ENCODE measurements around the gene BCL10. TPM values are rescaled to one million over a fixed set of nuclear protein-coding genes. Genes with fewer than 3 reads are reported as not detected.

BCL10 gene
- total and polyA plus RNA-seq, 5 experiments from 2014 or later: 11.6 to 36.2 (median 18.7) TPM

DNA sequence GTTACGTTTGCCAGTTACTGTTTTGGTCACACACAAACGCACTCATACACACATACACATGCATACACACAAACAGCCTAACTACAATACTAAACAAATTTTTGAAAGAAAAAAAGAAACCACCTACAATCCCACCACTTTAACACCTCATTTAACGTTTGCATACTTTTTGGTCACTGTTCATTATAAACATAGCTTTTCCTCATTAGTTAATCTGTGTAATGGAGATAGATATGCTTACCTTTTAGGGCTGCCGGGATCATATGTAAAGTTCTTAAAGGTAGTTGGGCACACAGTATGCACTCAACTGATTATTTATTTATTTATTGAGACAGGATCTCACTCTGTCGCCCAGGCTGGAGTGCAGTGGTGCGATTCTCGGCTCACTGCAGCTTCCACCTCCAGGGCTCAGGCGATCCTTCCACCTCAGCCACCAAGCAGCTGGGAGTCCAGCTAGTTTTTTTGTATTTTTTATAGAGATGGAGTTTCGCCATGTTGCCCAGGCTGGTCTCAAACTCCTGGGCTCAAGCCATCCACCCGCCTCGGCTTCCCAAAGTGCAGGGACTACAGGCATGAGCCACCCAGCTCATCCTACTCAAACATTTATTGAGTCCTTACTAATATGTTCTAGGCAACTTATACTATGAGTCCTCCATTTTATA lies 677 bp upstream of the BCL10 start:
- ATAC-seq (no peak), DNase-seq (no peak)
- no peaks in the 10 kb centered on the region for H3K27me3 Mint-ChIP-seq
- POLR2A ChIA-PET: interaction anchor here (0.8 to 3.7 kb wide), 12 partner anchors 13 to 1638 kb away, joined by 3 to 48 read pairs (median 5); partner anchors contain the start of genes C1orf52, GNG5, HS2ST1 and SAMD13
- peaks cover 34 to 58% (median 39%) of the 10 kb centered on the region in 4 donors for H3K4me1 Mint-ChIP-seq
- H3K36me3 Mint-ChIP-seq: peaks cover 0 to 13% (median 0%) of the 10 kb centered on the region in 3 donors
- H3K4me3 Mint-ChIP-seq: peak overlapping the region; percentile 81 to 95 (median 90)
- H3K27ac Mint-ChIP-seq: peak overlapping the region; percentile 77 to 97 (median 96)
- H3K9me3 Mint-ChIP-seq: no peaks in the 10 kb centered on the region

DNA sequence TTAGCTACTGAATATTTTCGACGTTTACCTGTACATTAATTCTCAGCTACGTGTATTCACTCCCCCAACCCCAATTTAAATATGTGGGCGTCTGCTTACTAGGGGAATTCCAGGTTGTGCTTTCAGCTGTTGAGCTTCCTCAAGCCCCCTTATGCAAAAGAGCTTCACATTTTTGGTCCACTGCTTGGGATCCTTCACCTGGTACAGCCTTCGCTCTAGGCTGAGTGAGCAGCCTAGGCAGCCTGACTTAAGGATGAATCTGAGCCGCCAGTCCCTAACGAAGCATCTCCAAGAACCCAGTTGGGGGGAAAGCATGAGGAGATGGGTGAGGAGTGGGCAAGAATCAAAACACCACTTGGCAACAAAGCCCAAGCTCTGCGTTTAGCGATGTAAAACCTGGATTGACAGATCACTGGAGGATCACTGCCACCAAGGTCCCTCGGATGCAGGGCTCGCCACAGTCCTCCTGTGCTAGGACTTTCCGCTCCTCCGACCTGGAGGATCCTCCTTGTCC lies 674 bp downstream of the BCL10 start:
- DNase-seq: peak in 8 of 10 donors; percentile 7 to 45 (median 36)

DNA sequence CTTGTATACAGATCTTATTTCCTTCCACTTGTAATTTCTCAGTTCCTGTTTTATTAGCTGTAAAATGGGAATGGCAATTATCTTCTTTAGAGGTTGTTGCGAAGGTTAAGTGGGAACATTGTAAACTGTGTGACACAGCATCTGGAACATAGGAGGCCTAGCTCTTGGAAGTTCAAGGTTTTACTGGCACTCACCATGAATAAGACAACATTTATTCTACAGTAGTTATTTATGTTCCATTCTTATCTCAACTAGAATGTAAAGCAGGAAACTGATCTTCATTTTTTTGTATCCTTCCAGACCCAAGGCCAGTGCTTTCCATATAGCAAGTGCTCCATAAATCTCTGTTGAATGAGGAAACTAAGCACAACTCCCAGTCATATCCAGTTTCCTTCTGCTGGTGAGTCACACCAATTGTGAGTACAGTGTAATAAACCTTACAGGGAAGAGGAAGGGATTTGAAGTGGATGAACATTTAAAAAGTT lies 1.4 kb downstream of the BCL10 start:
- no peak for ATAC-seq
- Mint-ChIP-seq H3K9me3 (no peaks in the 10 kb centered on the region), H3K27ac (peak overlapping the region; percentile 77 to 97 (median 96)), H3K27me3 (no peaks in the 10 kb centered on the region), H3K4me3 (peak overlapping the region; percentile 81 to 95 (median 90)), H3K4me1 (peaks cover 39 to 75% (median 51%) of the 10 kb centered on the region in 4 donors), H3K36me3 (peaks cover 0 to 31% (median 6%) of the 10 kb centered on the region in 3 donors)
- no peak for DNase-seq
- POLR2A ChIA-PET: interaction anchor here (1.4 to 3.7 kb wide), 6 partner anchors 12 to 433 kb away, joined by 4 to 48 read pairs (median 10); partner anchors contain the start of genes C1orf52, SYDE2 and ZNHIT6

More for the DNA sequence above, 674 bp downstream of the BCL10 start:
- Mint-ChIP-seq H3K27ac (peak overlapping the region; percentile 77 to 97 (median 96)), H3K9me3 (no peaks in the 10 kb centered on the region), H3K27me3 (no peaks in the 10 kb centered on the region), H3K4me1 (peaks cover 39 to 71% (median 49%) of the 10 kb centered on the region in 4 donors), H3K4me3 (peak overlapping the region; percentile 81 to 95 (median 90)), H3K36me3 (peaks cover 0 to 24% (median 2%) of the 10 kb centered on the region in 3 donors)
- POLR2A ChIA-PET: interaction anchor here (0.6 to 3.7 kb wide), 13 partner anchors 12 to 790 kb away, joined by 3 to 48 read pairs (median 5); partner anchors contain the start of genes C1orf52, GNG5, SPATA1 and SYDE2
- peak in 1 of 2 donors; percentile 2 for ATAC-seq

DNA sequence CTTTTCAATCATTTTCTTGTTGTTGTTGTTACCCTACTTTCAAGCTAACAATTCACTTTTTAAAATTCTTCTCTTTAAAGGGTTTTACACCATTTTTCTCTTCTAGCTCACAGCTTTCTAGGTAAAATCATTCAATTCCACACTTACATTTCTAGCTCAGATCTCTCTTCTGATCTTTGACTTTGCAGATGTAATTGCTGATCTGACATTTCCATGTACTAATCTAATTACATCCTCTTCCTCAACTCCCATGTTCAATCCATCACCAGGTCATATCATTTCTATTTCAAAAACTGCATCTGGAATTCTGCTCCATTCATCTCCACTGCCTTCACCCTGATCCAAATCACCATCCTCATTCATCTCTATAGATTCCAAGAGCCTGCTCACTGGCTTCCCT lies 3.0 kb downstream of the BCL10 start:
- no peaks in the 10 kb centered on the region for H3K27me3 Mint-ChIP-seq
- H3K4me1 Mint-ChIP-seq: peaks cover 41 to 72% (median 57%) of the 10 kb centered on the region in 4 donors
- peak overlapping the region in 8 of 10 donors; percentile 18 to 97 (median 68) for H3K27ac Mint-ChIP-seq
- H3K4me3 Mint-ChIP-seq: peak overlapping the region in 6 of 10 donors; percentile 5 to 81 (median 18)
- H3K9me3 Mint-ChIP-seq: no peaks in the 10 kb centered on the region
- ATAC-seq (no peak), DNase-seq (no peak)
- peaks cover 0 to 47% (median 9%) of the 10 kb centered on the region in 3 donors for H3K36me3 Mint-ChIP-seq
- POLR2A ChIA-PET: no interaction called here

DNA sequence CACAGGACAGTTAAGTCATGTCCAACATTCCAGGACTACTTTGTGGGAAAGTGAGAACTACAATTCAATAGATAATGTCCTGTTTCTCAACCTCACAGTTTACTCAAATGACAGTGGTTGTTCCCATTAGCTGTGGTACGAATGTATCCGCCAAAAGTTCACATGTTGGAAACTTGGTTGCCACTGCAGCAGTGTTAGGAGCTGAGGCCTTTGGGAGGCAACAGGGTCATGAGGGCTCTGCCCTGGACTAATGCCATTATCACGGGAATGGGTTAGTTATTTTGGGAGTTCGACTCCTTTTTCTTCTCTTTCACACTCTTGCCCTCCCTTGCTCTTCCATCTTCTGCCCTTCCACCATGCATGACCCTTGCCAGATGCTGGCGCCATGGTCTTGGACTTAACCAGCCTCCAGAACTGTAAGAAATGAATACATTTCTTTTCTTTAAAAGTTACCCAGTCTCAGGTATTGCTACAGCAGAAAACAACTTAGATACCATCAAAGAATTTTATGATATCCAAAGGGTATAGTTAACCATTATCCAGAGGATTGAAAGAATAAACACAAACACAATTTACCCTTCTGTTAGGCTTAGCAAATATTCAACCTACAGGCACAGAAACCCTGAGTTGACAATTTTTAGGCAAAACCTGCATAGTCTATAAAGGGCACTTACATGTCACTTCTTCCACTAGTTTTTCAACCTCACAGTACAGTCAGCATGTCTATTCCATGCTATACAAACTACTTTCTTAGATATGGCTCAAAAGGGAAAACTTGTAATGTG lies 7.4 kb downstream of the BCL10 start:
- Mint-ChIP-seq H3K9me3 (no peaks in the 10 kb centered on the region), H3K4me3 (no peak overlapping the region), H3K4me1 (peaks cover 26 to 44% (median 38%) of the 10 kb centered on the region in 4 donors), H3K27ac (peak overlapping the region in 6 of 10 donors; percentile 31 to 86 (median 70)), H3K27me3 (no peaks in the 10 kb centered on the region), H3K36me3 (peaks cover 5 to 79% (median 9%) of the 10 kb centered on the region in 3 donors)
- ATAC-seq (no peak), DNase-seq (no peak)
- POLR2A ChIA-PET: no interaction called here

DNA sequence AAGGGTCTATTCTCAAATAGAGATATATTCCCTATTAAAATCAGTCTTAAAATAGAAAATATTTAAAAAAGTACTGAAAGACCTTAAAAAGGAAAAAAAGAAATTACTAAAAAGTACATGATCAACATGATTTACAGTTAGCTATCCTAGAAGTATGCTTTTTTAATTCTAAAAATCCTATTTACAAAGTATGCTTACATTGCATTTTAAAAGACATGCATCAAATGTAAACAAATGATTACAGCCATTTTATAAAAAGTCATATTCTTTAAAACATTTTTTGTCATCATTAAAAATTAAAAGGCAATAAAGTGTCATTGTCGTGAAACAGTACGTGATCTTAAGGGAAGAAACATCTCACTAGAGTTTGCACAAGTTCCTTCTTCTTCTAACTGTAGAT lies 9.1 kb downstream of the BCL10 start:
- Mint-ChIP-seq H3K4me3 (no peak overlapping the region), H3K9me3 (no peaks in the 10 kb centered on the region), H3K4me1 (peaks cover 13 to 28% (median 23%) of the 10 kb centered on the region in 4 donors), H3K27ac (peak overlapping the region in 1 of 10 donors; percentile 19), H3K36me3 (peaks cover 5 to 68% (median 9%) of the 10 kb centered on the region in 3 donors), H3K27me3 (no peaks in the 10 kb centered on the region)
- no peak for ATAC-seq
- no peak for DNase-seq
- POLR2A ChIA-PET: interaction anchor here (0.6 kb wide), 1 partner anchor 98 kb away, joined by 3 read pairs; no protein-coding TSS in a partner anchor

DNA sequence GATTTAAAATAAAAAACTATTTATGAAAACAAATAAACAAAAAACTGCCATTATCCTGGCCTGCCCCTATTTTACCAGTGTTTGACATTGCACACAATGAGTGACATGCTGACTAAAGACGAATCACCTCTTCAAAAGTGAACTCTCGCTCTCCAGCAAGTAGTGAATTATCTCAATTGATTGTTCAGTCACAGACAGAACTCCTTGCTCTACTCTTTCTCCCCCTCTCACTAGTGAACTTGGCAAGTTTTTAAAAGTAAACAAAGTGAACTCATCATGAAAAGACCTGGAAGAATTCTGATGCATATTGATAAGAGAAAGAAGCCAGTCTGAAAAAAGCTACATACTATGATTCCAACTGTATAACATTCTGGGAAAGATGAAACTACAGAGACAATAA lies 12.3 kb downstream of the BCL10 start:
- Mint-ChIP-seq H3K27ac (peak overlapping the region in 2 of 10 donors; percentile 1 to 35), H3K36me3 (peaks cover 2 to 45% (median 5%) of the 10 kb centered on the region in 3 donors), H3K27me3 (no peaks in the 10 kb centered on the region), H3K4me1 (peaks cover 8 to 17% (median 12%) of the 10 kb centered on the region in 4 donors), H3K9me3 (no peaks in the 10 kb centered on the region), H3K4me3 (no peak overlapping the region)
- DNase-seq (no peak), ATAC-seq (no peak)
- POLR2A ChIA-PET: interaction anchor here (0.6 to 1.8 kb wide), 2 partner anchors 13 to 612 kb away, joined by 4 to 7 read pairs; partner anchors contain the start of gene BCL10

DNA sequence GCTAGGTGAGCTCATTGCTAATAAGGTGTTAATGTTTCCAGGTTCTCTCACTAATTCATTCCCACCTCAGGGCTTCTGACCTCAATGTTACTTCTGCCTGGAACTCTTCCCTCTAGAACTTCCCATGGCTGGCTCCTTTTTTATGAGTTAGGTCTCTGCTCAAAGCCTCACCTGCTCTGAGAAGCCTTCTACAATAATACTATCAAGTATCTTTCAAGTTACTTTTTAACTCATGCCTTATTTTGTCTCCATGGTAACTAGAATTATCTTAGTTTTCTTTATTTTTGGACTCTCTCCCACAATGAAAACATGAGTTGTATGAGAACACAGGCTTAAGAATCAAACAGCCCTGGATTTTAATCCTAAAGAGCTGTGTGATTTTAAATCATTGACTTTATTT lies 13.4 kb downstream of the BCL10 start:
- H3K4me1 Mint-ChIP-seq: peaks cover 12 to 22% (median 15%) of the 10 kb centered on the region in 4 donors
- H3K36me3 Mint-ChIP-seq: peaks cover 4 to 41% (median 5%) of the 10 kb centered on the region in 3 donors
- no peak overlapping the region for H3K4me3 Mint-ChIP-seq
- ATAC-seq (no peak), DNase-seq (no peak)
- no peaks in the 10 kb centered on the region for H3K9me3 Mint-ChIP-seq
- POLR2A ChIA-PET: interaction anchor here (0.7 to 1.8 kb wide), 2 partner anchors 13 to 14 kb away, joined by 5 to 7 read pairs; partner anchors contain the start of gene BCL10
- peak overlapping the region in 3 of 10 donors; percentile 19 to 79 (median 57) for H3K27ac Mint-ChIP-seq
- H3K27me3 Mint-ChIP-seq: no peaks in the 10 kb centered on the region

DNA sequence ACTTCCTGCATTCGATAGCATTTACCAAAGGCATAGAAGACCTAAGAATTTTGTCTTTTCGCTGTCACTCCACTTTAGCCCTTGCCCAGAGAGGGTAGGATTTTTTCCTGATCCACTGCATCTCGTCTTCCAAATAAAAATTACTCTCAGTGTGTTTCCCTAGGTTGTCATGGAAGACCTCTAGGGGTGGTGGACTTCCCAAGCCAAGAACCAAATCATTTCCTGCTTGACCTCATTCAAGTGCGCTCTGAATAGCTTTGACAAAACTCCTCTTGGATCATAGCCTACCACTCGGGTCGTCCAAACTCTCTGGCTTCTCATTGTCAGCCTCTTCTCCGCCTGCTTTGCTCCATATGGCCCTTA lies 16.5 kb downstream of the BCL10 start:
- Mint-ChIP-seq H3K36me3 (peaks cover 9 to 45% (median 12%) of the 10 kb centered on the region in 3 donors), H3K9me3 (no peaks in the 10 kb centered on the region), H3K27me3 (no peaks in the 10 kb centered on the region), H3K4me3 (peak overlapping the region; percentile 94 to 99 (median 97)), H3K4me1 (peaks cover 24 to 37% (median 34%) of the 10 kb centered on the region in 4 donors), H3K27ac (peak overlapping the region in 8 of 10 donors; percentile 44 to 99 (median 92))
- POLR2A ChIA-PET: interaction anchor here (1.0 to 4.2 kb wide), 9 partner anchors 12 to 1106 kb away, joined by 3 to 48 read pairs (median 6); partner anchors contain the start of genes BCL10 and SYDE2
- no peak for ATAC-seq
- DNase-seq: no peak

DNA sequence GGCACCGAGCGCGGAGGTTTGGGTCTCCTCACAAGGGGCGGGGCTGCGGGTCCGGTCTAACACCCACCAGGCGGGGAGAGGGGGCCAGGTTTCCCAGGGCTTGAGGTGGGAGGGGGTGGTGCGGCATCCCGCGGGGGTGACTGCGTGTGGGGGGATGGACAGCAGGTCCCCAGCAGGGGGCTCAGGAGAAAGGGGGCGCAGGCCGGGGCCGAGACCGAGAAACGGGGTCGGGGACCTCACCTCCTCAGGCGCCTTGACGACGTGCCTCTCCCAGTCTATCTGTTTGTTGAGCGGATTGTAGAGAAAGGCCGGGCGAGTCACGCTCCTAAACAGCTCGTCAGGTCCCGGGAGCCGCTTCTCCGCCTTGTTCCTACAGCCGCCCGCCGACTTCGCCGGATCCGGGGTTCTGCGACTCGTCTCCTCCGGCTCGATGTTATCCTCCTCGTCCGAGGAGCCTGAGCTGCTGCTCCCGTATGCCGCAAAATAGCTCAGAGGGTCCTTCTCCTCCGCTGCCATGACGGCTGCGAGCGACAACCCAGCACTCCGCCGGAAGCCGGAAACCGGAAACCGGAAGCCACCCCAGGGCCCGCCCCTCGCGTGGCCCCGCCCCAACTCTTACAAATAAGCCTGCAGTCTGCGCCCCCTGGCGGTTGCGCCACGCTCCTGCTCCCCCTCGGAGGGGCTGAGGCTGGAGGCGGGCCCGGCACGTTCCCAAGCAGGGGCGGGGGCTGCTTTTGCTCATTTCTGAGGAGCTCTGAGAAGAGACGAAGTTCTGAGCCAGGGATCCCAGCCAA lies 17.1 kb downstream of the BCL10 start, which contains the start of gene C1orf52:
C1orf52 (minus strand) TSS at position 545 of the 794 bp plus-strand sequence; CDS start at position 516, 29 bp downstream.
- no peaks in the 10 kb centered on the region for H3K27me3 Mint-ChIP-seq
- peak within 1 kb of the TSS; percentile 91 to 99 (median 98) for H3K27ac Mint-ChIP-seq
- DNase-seq (peak; percentile 90 to 98 (median 96)), ATAC-seq (peak; percentile 92 to 96)
- H3K4me1 Mint-ChIP-seq: peaks cover 23 to 42% (median 39%) of the 10 kb centered on the region in 4 donors
- POLR2A ChIA-PET: interaction anchor here (0.6 to 4.2 kb wide), 13 partner anchors 9 to 1105 kb away, joined by 3 to 48 read pairs (median 4); partner anchors contain the start of genes BCL10 and SYDE2
- H3K9me3 Mint-ChIP-seq: no peaks in the 10 kb centered on the region
- H3K36me3 Mint-ChIP-seq: peaks cover 7 to 48% (median 12%) of the 10 kb centered on the region in 3 donors
- H3K4me3 Mint-ChIP-seq: peak within 1 kb of the TSS; percentile 94 to 99 (median 97)

Measured in naive thymus-derived CD8-positive, alpha-beta T cell (primary cell).